Ovary (tissue), 3 donors: ENCODE data around the gene TFDP1.

Source experiments
- EP300 ChIP-seq: sonication (generic); formaldehyde crosslinking; IDR thresholded peaks from one replicate; pipeline ENCODE4 v1.6.1; 2017; ENCODE audit warnings: antibody characterized with exemption
- TF ChIP-seq, protein P1 (sequence below), 3 donors: fragments of 450-650 bp in 2 of 3; fragments of 200-600 bp in 1 of 3; IDR thresholded peaks; one replicate each; pipeline versions ENCODE4 v1.5.1 to v1.8.0; 2016 to 2022; ENCODE audit warnings: antibody characterized with exemption in 3 of 3, mild to moderate bottlenecking in 1 of 3
- donor health status: DM: no; HTN: no; CAD: no.

DNA sequence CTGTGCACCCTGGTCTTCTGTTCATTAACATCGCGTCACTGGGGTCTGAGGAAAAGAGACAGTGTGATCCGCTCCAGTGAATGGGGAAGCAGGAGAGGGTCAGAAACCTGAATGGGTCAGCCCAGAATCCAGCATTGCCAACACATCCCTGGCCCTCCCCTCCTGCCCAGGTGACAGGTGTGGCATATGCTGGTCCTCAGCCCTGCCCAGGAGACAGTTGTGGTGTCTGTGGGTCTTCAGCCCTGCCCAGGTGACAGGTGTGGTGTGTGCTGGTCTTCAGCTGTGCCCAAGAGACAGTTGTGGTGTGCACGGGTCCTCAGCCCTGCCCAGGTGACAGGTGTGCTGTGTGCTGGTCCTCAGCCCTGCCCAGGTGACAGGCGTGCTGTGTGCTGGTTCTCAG, 8.0 kb downstream of the TFDP1 start:
- TF ChIP-seq, protein P1, sequence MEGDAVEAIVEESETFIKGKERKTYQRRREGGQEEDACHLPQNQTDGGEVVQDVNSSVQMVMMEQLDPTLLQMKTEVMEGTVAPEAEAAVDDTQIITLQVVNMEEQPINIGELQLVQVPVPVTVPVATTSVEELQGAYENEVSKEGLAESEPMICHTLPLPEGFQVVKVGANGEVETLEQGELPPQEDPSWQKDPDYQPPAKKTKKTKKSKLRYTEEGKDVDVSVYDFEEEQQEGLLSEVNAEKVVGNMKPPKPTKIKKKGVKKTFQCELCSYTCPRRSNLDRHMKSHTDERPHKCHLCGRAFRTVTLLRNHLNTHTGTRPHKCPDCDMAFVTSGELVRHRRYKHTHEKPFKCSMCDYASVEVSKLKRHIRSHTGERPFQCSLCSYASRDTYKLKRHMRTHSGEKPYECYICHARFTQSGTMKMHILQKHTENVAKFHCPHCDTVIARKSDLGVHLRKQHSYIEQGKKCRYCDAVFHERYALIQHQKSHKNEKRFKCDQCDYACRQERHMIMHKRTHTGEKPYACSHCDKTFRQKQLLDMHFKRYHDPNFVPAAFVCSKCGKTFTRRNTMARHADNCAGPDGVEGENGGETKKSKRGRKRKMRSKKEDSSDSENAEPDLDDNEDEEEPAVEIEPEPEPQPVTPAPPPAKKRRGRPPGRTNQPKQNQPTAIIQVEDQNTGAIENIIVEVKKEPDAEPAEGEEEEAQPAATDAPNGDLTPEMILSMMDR (IDR thresholded peaks at IDR 0.05): no peak
- no peak for TF ChIP-seq EP300
